HepG2 (cell line): ENCODE results near the gene SEC16A. TPM values are rescaled to one million over a fixed set of nuclear protein-coding genes. Genes with fewer than 3 reads are reported as not detected.

ENCODE experiments used
- ATAC-seq: fragments of 200-7000 bp; cut with Tn5 transposase; 3 replicates; pipeline ENCODE4 v1.9.1; 2020; ENCODE audit warnings: mild to moderate bottlenecking, moderate library complexity
- BruUV-seq: library from RNA; stranded (reverse); fragments of 400-500 nt; replicated peaks from 2 replicates; lab custom pipeline; 2021; lab: Mats Ljungman, UMichigan
- CTCF ChIA-PET: fragments of 300-600 bp; formaldehyde crosslinking; extraction: SDS; loops from one replicate; lab custom pipeline; 2021; ENCODE audit warnings: low total read pairs, inconsistent platforms, low intra/inter-chr PET ratio; lab: Yijun Ruan, JAX
- POLR2A ChIA-PET: fragments of 350-600 bp; sonication (Branson Sonifier 250); formaldehyde crosslinking; loops from one replicate; lab custom pipeline; 2020; ENCODE audit warnings: antibody characterized with exemption, inconsistent platforms; lab: Yijun Ruan, JAX
- DNase-seq: peaks from one replicate; pipeline ENCODE4 v3.0.0-alpha.2; 2015; ENCODE audit warnings: low spot score
- FAIRE-seq: peaks from 3 replicates; lab custom pipeline; 2011; peaks lifted over from hg19 to GRCh38; lab: Jason Lieb, UNC
- H2AFZ ChIP-seq: one replicate; pipeline ENCODE4 v1.6.1; 2011; ENCODE audit warnings: low read length, inconsistent platforms
- H3K27ac ChIP-seq: fragments of 300-600 bp; 3 replicates; pipeline ENCODE4 v1.8.0; 2011; ENCODE audit warnings: mixed run types, mild to moderate bottlenecking, mixed read lengths, low read length, inconsistent platforms; ENCODE audit not compliant: insufficient read depth; ENCODE audit errors: extremely low read length
- H3K27me3 ChIP-seq, 2 experiments: fragments of 200-600 bp in 1 of 2; 2 replicates in 1 of 2; 3 replicates in 1 of 2; pipeline versions ENCODE4 v1.6.0 to v1.8.0; 2011; ENCODE audit warnings: low read length in 2 of 2, mild to moderate bottlenecking in 2 of 2, moderate library complexity in 2 of 2, inconsistent platforms in 1 of 2; ENCODE audit not compliant: insufficient read depth in 2 of 2, control insufficient read depth in 1 of 2
- H3K36me3 ChIP-seq, 2 experiments: fragments of 200-600 bp in 1 of 2; replicated peaks in 1 of 2; 2 replicates in 1 of 2; 3 replicates in 1 of 2; pipeline versions ENCODE4 v1.5.1 to v1.8.0; 2011; ENCODE audit warnings: low read length in 2 of 2, inconsistent platforms in 1 of 2; ENCODE audit not compliant: insufficient read depth in 2 of 2, control insufficient read depth in 1 of 2
- H3K4me1 ChIP-seq: 2 replicates; pipeline ENCODE4 v1.5.1; 2012; ENCODE audit warnings: low read length, inconsistent platforms; ENCODE audit not compliant: insufficient read depth
- H3K4me2 ChIP-seq: 2 replicates; pipeline ENCODE4 v1.6.0; 2011; ENCODE audit warnings: low read depth, low read length, inconsistent platforms
- H3K4me3 ChIP-seq, 3 experiments: fragments of 200-600 bp in 1 of 3; sonication (generic), shearing (Covaris generic) in 1 of 3; replicated peaks in 1 of 3; 2 replicates each; pipeline ENCODE4 v1.5.1; 2011 to 2016; ENCODE audit warnings: low read length in 3 of 3, inconsistent platforms in 2 of 3, low read depth in 2 of 3, mild to moderate bottlenecking in 2 of 3, control low read depth in 1 of 3, mixed read lengths in 1 of 3; ENCODE audit not compliant: insufficient read depth in 1 of 3
- H3K79me2 ChIP-seq: one replicate; pipeline ENCODE4 v1.6.1; 2011; ENCODE audit warnings: low read length, inconsistent platforms; ENCODE audit not compliant: insufficient read depth
- H3K9ac ChIP-seq: 2 replicates; pipeline ENCODE4 v1.6.0; 2011; ENCODE audit warnings: mild to moderate bottlenecking, low read depth, low read length, inconsistent platforms; ENCODE audit not compliant: insufficient read depth
- H3K9me3 ChIP-seq: 2 replicates; pipeline ENCODE4 v1.5.1; 2012; ENCODE audit warnings: mild to moderate bottlenecking, low read length
- H4K20me1 ChIP-seq: 2 replicates; pipeline ENCODE4 v1.6.0; 2011; ENCODE audit warnings: inconsistent platforms, mild to moderate bottlenecking, low read length, moderate library complexity; ENCODE audit not compliant: insufficient read depth
- AGO2 ChIP-seq: fragments of 200-400 bp; formaldehyde crosslinking; optimal IDR thresholded peaks from 2 replicates; pipeline ENCODE3; 2017; ENCODE audit warnings: mild to moderate bottlenecking, low read depth, low read length, moderate library complexity
- ARNT2 ChIP-seq: sonication (generic); formaldehyde crosslinking; IDR thresholded peaks from 2 replicates; pipeline ENCODE4 v1.8.0; 2022; ENCODE audit warnings: mild to moderate bottlenecking, low read depth, missing genetic modification reagents, moderate library complexity
- GATAD1 ChIP-seq: IDR thresholded peaks from 2 replicates; pipeline ENCODE4 v1.6.1; 2016; ENCODE audit warnings: missing genetic modification reagents, missing compliant biosample characterization
- HNRNPL ChIP-seq: fragments of 200-400 bp; formaldehyde crosslinking; IDR thresholded peaks from 2 replicates; pipeline ENCODE4 v1.6.1; 2017; ENCODE audit warnings: mild to moderate bottlenecking, low read depth, low read length
- KDM4B ChIP-seq: sonication (generic); formaldehyde crosslinking; IDR thresholded peaks from 2 replicates; pipeline ENCODE4 v1.4.0; 2020; ENCODE audit warnings: missing genetic modification reagents
- SOX13 ChIP-seq, 3 experiments: fragments of 450-650 bp in 1 of 3; sonication (generic) in 1 of 3; formaldehyde crosslinking in 1 of 3; IDR thresholded peaks in 2 of 3; conservative IDR thresholded peaks in 1 of 3; 2 replicates each; pipeline versions ENCODE4 v1.5.0 to v1.6.1; 2016 to 2020; ENCODE audit warnings: antibody characterized with exemption in 1 of 3, mild to moderate bottlenecking in 1 of 3, missing compliant biosample characterization in 1 of 3, missing genetic modification reagents in 1 of 3, moderate library complexity in 1 of 3
- ZBTB39 ChIP-seq: sonication (generic); formaldehyde crosslinking; IDR thresholded peaks from 2 replicates; pipeline ENCODE4 v1.5.0; 2020; ENCODE audit warnings: missing genetic modification reagents
- ZEB1 ChIP-seq: IDR thresholded peaks from 2 replicates; pipeline ENCODE4 v1.6.1; 2012; ENCODE audit warnings: mild to moderate bottlenecking, low read depth, inconsistent platforms; ENCODE audit not compliant: insufficient replicate concordance
- ZMAT3 ChIP-seq: sonication (generic); formaldehyde crosslinking; conservative IDR thresholded peaks from 2 replicates; pipeline ENCODE4 v1.7.0; 2021; ENCODE audit warnings: missing genetic modification reagents
- ZNF367 ChIP-seq: sonication (generic); formaldehyde crosslinking; IDR thresholded peaks from 2 replicates; pipeline ENCODE4 v1.4.0; 2020; ENCODE audit warnings: missing genetic modification reagents, borderline replicate concordance
- ZNF746 ChIP-seq: sonication (generic); formaldehyde crosslinking; IDR thresholded peaks from 2 replicates; pipeline ENCODE4 v1.8.0; 2022; ENCODE audit warnings: mild to moderate bottlenecking, missing genetic modification reagents
- WGBS: methylation state at CpG from one replicate; pipeline ENCODE4 v1.1.6; 2017; ENCODE audit warnings: low lambda C conversion rate; 5-methylcytosine and 5-hydroxymethylcytosine counted together
- in situ Hi-C: cut with HindIII; loops from 2 replicates; pipeline ENCODE4 v1.10.0; 2017; ENCODE audit warnings: low pct_unique_long_range_greater_than_20kb; ENCODE audit not compliant: extremely low pct_ligation_motif_present
- intact Hi-C: fragments of 100-400 bp; cut with micrococcal nuclease; formaldehyde crosslinking; loops from one replicate; pipeline ENCODE4 v1.10.0; 2022; ENCODE audit not compliant: unreplicated experiment
- polyA plus RNA-seq, 8 experiments: library from polyadenylated mRNA; depleted of rRNA in 3 of 8; stranded (reverse) in 7 of 8; unstranded in 1 of 8; fragments of >200 nt; fragmentation: Illumina TruSeq in 4 of 8; extraction: Trizol in 4 of 8; gene quantifications; 2 replicates each; pipeline versions ENCODE4 v1.2.1 to v1.2.3, GENCODE V29; 2011 to 2016; ENCODE audit warnings: low read depth in 4 of 8, missing spikeins in 1 of 8, mixed read lengths in 1 of 8; ENCODE audit not compliant: insufficient read depth in 1 of 8
- total RNA-seq, 5 experiments: library from RNA; depleted of rRNA; stranded (reverse); fragments of >200 nt; fragmentation: Illumina TruSeq; extraction: Trizol; gene quantifications; 2 replicates each; pipeline ENCODE4 v1.2.3, GENCODE V29; 2016; ENCODE audit warnings: low read depth in 1 of 5

The SEC16A gene
- total and polyA plus RNA-seq, 2 of the 13 experiments (the other 11 are each of a cell fraction or from before 2014, with no cell fraction given): 15.9 to 18.9 TPM

GRCh38 chr9:136430588-136431234 is 52.1 kb downstream of the SEC16A start:
- no peak for ATAC-seq
- ChIA-PET POLR2A (no interaction called here), CTCF (no interaction called here)
- Histone ChIP-seq H3K27ac (no peak overlapping the region), H3K36me3 (peaks cover 4 to 6% of the 10 kb centered on the region in 2 experiments; a peak in 2 of 5 replicates), H2AFZ (no peak overlapping the region), H3K4me1 (no peaks in the 10 kb centered on the region), H4K20me1 (peaks cover under 1% of the 10 kb centered on the region; the same call in 1 of the 2 replicates), H3K27me3 (no peaks in the 10 kb centered on the region), H3K79me2 (peaks cover 2% of the 10 kb centered on the region), H3K4me2 (no peak overlapping the region), H3K9me3 (no peaks in the 10 kb centered on the region), H3K9ac (no peak overlapping the region), H3K4me3 (no peak overlapping the region)
- no TSS peak for BruUV-seq
- no peak for FAIRE-seq
- in situ Hi-C loops: no loop called here
- 91% methylated on average over 15 of the region's 29 CpGs for WGBS
- TF ChIP-seq ARNT2 (no peak), HNRNPL (0 out of 2 replicates have a peak, but pooled peaks have one; percentile 39), AGO2 (peak; percentile 36)
- no peak for DNase-seq
- intact Hi-C loops: no loop called here

GRCh38 chr9:136429683-136430491 is 53.0 kb downstream of the SEC16A start:
- H2AFZ ChIP-seq: no peak overlapping the region
- peaks cover 4 to 6% of the 10 kb centered on the region in 2 experiments; a peak in 3 of 5 replicates for H3K36me3 ChIP-seq
- WGBS: 87% methylated on average over 20 of the region's 32 CpGs
- H4K20me1 ChIP-seq: no peaks in the 10 kb centered on the region
- ChIA-PET CTCF (no interaction called here), POLR2A (no interaction called here)
- ATAC-seq (no peak; the same call in 2 of the 3 replicates), FAIRE-seq (no peak), DNase-seq (no peak)
- in situ Hi-C loops (no loop called here), intact Hi-C loops (no loop called here)
- H3K9ac ChIP-seq: no peak overlapping the region
- no peak overlapping the region for H3K4me3 ChIP-seq
- no peaks in the 10 kb centered on the region for H3K4me1 ChIP-seq
- H3K9me3 ChIP-seq: no peaks in the 10 kb centered on the region
- H3K79me2 ChIP-seq: no peaks in the 10 kb centered on the region
- H3K4me2 ChIP-seq: no peak overlapping the region
- H3K27ac ChIP-seq: no peak overlapping the region
- no TSS peak for BruUV-seq
- H3K27me3 ChIP-seq: no peaks in the 10 kb centered on the region
- TF ChIP-seq ZEB1 (no peak), SOX13 (IDR thresholded peaks at IDR 0.05) (no peak), SOX13 (CRISPR knock-in tag; conservative IDR thresholded peaks at IDR 0.05 in 1 of 2, IDR thresholded peaks at IDR 0.05 in 1 of 2) (no peak), ZBTB39 (no peak), ZNF367 (CRISPR knock-in tag) (no peak), KDM4B (CRISPR knock-in tag) (no peak), ZNF746 (no peak), GATAD1 (CRISPR knock-in tag) (no peak), ZMAT3 (CRISPR knock-in tag) (no peak)
